IPS DF 19.7 (cell line): ENCODE data around the gene KCNMA1.
"Not testable (repeated sequence)": the region's sequence is repeated elsewhere in the genome, so short reads cannot be mapped to it uniquely, and the experiment has no call there.

Experiments
- DNase-seq: peaks from one replicate; pipeline ENCODE4 v3.0.0-alpha.2; 2013; ENCODE audit warnings: low read depth, low spot score

Gene KCNMA1

DNA sequence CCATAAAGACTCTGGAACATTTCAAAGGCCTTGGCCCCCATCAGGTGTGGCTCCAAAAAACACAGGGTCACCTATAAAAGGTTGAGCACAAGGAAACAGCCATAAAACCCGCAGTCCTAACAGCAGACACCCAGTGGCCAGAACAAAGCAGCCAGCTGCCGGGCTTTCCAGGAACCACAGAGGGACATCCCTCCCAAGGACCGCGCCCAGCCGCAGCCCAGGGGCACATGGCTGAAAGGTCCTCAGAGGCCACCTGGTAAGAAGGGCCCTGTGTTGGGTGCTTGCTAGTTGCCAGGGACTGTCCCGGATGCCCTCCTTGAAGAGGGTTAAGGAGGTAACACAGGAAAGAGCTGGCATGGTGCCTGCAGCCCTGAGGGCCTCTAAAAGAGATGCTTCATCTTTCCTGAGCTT lies 32.7 kb downstream of the KCNMA1 start:
- DNase-seq = no peak

DNA sequence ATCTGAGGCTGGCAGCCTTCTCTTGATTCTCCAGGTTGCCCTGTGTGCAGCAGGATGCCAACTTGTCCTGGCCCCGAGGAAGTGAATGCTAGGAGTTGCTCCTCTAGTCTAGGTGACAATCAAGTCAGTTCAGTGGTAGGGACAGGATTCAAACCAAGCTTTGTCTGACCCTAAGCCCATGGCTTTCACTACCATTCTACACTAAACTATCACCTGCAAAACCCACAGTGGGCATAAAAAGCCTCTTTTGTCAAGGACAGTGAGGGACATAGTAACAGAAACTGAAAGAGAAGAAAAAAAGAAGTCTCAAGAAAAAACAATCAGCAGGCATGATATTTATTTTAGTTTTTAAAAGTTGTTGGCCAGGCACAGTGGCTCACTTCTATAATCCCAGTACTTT lies 33.5 kb downstream of the KCNMA1 start:
- no peak for DNase-seq

DNA sequence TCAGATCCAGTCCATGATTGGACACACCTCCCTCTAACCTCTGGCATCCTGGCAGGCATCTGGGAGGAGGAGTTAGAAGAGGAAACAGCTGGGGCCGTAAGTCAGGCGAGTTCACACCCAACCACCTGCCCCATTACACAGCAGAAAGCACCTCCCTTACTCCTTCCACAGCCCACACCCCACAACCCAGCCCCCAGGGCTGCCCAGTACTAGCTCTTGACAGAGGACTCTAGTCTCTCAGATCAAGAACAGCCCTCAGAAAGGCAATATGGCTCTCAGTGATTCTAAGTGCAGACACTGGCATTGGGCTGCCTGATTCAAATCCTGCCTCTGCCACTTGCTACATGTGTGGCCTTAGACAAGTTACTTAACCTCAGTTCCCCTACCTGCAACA lies 34.1 kb downstream of the KCNMA1 start:
- DNase-seq = no peak

- DNase-seq = no peak
Observed at GRCh38 chr10:77602913-77603533, 34.6 kb downstream of the KCNMA1 start.

GRCh38 chr10:77602231-77602912 lies 35.2 kb downstream of the KCNMA1 start:
- no peak for DNase-seq

DNA sequence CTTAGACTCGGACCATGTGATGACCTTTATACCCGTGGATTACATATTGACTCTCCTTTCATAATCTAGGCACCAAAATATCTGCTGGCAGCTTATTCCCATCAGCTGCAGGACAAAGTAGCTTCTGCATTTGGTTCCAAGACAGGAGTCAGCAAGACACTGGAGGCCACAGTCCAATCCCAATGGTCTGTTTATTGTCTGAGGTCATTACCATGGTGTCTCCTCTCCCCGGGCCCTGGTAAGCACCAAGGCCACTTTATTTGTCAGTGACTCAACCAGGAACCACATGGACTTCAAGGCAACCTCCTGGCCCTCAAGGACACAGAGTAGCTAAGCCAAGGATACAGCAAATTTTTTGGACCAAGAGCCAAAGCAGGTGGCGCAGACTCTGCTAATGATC lies 36.1 kb downstream of the KCNMA1 start:
- no peak for DNase-seq

- no peak for DNase-seq
Observed at GRCh38 chr10:77600640-77601039, 37.0 kb downstream of the KCNMA1 start.

GRCh38 chr10:77599651-77600050 lies 38.0 kb downstream of the KCNMA1 start:
- DNase-seq = no peak

- no peak for DNase-seq
Observed at GRCh38 chr10:77598606-77599005, 39.0 kb downstream of the KCNMA1 start.

DNA sequence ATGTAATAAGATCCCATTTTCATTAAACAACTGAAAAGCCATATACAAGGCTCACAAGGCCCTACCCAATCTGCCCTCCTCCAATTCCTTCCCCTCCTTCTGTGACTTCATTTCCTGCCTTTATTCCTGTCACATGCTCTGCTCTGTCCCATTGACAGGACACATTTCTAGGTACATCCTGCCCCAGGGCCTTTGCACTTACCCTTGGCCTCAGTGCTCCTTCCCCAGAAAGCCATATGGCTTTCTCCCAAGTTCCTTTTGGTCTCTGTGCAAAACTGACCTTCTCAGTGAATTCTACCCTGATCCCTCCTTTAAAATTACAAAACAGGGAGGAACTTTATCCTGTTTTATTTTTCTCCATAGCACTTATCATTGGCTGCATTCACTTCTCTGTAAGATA lies 40.0 kb downstream of the KCNMA1 start:
- DNase-seq = no peak

DNA sequence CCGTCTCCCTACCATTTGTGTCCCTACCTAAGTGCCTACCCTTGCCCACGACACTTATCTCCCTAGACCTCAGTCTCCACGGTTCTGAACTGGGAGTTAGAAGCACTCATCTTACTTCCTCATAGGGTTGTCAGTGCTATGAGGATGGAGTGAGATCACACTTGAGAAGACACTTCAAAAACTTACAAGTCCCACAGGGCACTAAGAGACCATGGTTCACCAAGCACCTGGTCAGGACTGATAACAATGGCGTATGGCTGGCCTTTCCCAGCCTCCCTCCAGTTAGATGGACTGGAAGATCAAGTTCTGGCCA lies 43.2 kb downstream of the KCNMA1 start:
- DNase-seq = no peak

- DNase-seq = no peak
Observed at GRCh38 chr10:77593771-77594470, 43.7 kb downstream of the KCNMA1 start.

DNA sequence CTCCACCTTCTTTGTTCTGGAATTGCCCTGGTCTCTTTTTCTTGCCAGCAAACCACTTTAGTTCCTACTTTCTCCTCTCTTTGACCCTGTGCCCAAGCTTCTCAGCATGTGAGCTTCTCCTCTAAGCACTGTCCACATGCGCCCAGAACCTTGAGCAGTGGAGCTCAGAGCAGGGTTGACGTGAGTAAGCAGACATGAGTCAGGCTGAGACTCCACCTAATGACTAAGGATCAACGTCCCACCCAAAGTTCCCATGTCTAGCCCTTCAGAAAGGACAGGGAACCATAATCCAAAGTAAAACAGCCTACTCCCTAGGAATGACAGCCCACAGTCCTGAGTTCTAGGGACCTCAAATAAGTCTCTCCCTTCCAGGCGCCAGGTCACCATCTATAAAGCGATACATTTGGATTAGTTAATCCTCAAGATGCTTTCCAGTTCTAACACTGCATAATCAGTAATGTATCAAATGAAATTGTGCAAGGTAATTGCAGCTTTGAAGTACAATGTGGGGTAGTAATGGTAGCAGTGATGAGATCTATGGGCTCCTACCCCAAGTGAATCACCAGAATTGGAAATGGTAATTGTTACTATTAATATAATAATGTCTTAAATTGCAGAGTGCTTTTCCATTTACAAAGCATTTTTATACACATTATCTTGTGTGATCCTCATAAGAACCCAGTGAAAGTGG lies 44.5 kb downstream of the KCNMA1 start:
- DNase-seq = no peak

DNA sequence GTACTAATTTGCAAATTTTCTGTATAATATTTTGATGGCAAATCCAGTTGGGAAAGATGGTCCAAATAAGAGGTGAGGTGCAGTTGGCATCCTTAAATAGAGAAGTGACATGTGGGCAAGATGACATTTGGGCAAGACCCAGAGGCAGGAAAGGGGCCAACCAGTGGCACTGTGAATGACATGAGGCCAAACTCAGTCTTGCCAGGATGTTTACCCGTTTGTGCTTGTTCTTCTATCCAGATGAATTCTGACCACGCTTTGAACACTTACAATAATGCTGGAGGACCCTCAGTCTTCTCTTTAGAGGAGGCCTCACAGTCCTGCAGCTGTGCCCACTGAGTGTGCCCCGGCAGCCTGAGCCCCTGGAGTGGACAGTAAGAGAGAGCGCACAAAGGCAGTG lies 45.1 kb downstream of the KCNMA1 start:
- no peak for DNase-seq

GRCh38 chr10:77591238-77591880 lies 46.2 kb downstream of the KCNMA1 start:
- no peak for DNase-seq

- no peak for DNase-seq
Observed at GRCh38 chr10:77590344-77591237, 47.0 kb downstream of the KCNMA1 start.

DNA sequence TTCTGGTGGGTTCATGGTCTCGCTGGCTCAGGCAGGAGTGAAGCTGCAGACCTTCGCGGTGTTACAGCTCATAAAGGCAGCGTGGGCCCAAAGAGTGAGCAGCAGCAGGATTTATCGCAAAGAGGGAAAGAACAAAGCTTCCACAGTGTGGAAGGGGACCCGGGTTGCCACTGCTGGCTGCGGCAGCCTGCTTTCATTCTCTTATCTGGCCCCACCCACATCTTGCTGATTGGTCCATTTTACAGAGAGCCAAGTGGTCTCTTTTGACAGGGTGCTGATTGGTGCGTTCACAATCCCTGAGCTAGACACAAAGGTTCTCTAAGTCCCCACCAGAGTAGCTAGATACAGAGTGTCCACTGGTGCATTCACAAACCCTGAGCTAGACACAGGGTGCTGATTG lies 47.9 kb downstream of the KCNMA1 start:
- not testable (repeated sequence) for DNase-seq

DNA sequence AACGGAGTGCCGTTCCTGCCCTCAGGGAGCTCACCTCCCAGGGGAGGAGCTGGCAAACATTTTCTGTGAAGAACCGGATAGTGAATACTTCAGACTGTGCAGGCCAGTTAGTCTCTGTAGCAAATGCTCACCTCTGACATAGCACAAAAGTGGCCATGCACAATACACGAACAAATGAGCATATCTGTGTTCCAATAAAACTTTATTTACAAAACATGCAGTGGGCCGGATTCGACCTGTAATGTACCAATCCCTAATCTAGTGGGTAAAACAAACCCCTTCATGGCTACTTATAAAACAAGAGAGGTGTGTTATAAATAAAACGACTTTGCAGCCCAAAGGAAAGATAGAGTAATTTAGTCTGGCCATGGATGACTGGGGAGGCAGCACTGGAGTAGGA lies 48.7 kb downstream of the KCNMA1 start:
- no peak for DNase-seq

- no peak for DNase-seq
Observed at GRCh38 chr10:77587416-77587790, 50.2 kb downstream of the KCNMA1 start.

- DNase-seq = no peak
Observed at GRCh38 chr10:77586719-77587415, 50.7 kb downstream of the KCNMA1 start.

- no peak for DNase-seq
Observed at GRCh38 chr10:77584938-77585337, 52.7 kb downstream of the KCNMA1 start.
